Activated B cell treated with CpG ODN at 0.5 μM for 24 hours (primary cell): Measurements from ENCODE around the gene SERPINA3. TPM values are rescaled to one million over a fixed set of nuclear protein-coding genes. Genes with fewer than 3 reads are reported as not detected.

Experiments used
- ATAC-seq: fragments of 200-7000 bp; cut with Tn5 transposase; one replicate; pipeline ENCODE4 v1.10.0; 2021; ENCODE audit warnings: low read depth, mild to moderate bottlenecking, moderate library complexity
- CTCF ChIA-PET: fragments of 350-600 bp; sonication (Branson Sonifier 250); formaldehyde crosslinking; loops from one replicate; lab custom pipeline; 2021; ENCODE audit warnings: antibody characterized with exemption; lab: Charles Lee
- POLR2A ChIA-PET: fragments of 350-600 bp; sonication (Branson Sonifier 250); formaldehyde crosslinking; loops from one replicate; lab custom pipeline; 2021; ENCODE audit warnings: antibody characterized with exemption; lab: Charles Lee
- DNase-seq: peaks from one replicate; pipeline ENCODE4 v3.0.0; 2022
- H3K27ac Mint-ChIP-seq: one replicate; pipeline ENCODE4 v1.8.0; 2020; ENCODE audit warnings: mixed read lengths
- H3K27me3 Mint-ChIP-seq: one replicate; pipeline ENCODE4 v1.8.0; 2021; ENCODE audit warnings: mixed read lengths
- H3K36me3 Mint-ChIP-seq: one replicate; pipeline ENCODE4 v1.8.0; 2021; ENCODE audit warnings: low read depth, mixed read lengths
- H3K4me1 Mint-ChIP-seq: one replicate; pipeline ENCODE4 v1.8.0; 2021; ENCODE audit warnings: mixed read lengths
- H3K4me3 Mint-ChIP-seq: one replicate; pipeline ENCODE4 v1.8.0; 2020; ENCODE audit warnings: mild to moderate bottlenecking, mixed read lengths
- H3K9me3 Mint-ChIP-seq: one replicate; pipeline ENCODE4 v1.8.0; 2020; ENCODE audit warnings: mixed read lengths
- CTCF ChIP-seq: fragments of 200-600 bp; IDR thresholded peaks from one replicate; pipeline ENCODE4 v1.8.0; 2022; ENCODE audit warnings: antibody characterized with exemption, mild to moderate bottlenecking
- intact Hi-C: fragments of 100-400 bp; cut with micrococcal nuclease; formaldehyde crosslinking; loops from one replicate; pipeline ENCODE4 v1.15.1; 2024
- total RNA-seq: library from RNA; stranded (reverse); gene quantifications from 2 replicates; pipeline ENCODE4 v1.2.3, GENCODE V29; 2022

SERPINA3 gene
- total RNA-seq, 1 donor from 2014 or later: not detected

GRCh38 chr14:94593376-94593748 lies 18.8 kb upstream of the SERPINA3 start:
- H3K36me3 Mint-ChIP-seq: no peaks in the 10 kb centered on the region
- H3K4me3 Mint-ChIP-seq: no peak overlapping the region
- H3K4me1 Mint-ChIP-seq: no peaks in the 10 kb centered on the region
- no peaks in the 10 kb centered on the region for H3K9me3 Mint-ChIP-seq
- no peak for DNase-seq
- no peaks in the 10 kb centered on the region for H3K27me3 Mint-ChIP-seq
- H3K27ac Mint-ChIP-seq: no peak overlapping the region
- ATAC-seq: no peak
- intact Hi-C loops: no loop called here
- CTCF ChIA-PET: no interaction called here
- TF ChIP-seq CTCF: no peak
- POLR2A ChIA-PET: no interaction called here

- TF ChIP-seq CTCF: no peak
- Mint-ChIP-seq H3K9me3 (no peaks in the 10 kb centered on the region), H3K36me3 (no peaks in the 10 kb centered on the region), H3K4me1 (no peaks in the 10 kb centered on the region), H3K27me3 (no peaks in the 10 kb centered on the region), H3K27ac (no peak overlapping the region), H3K4me3 (no peak overlapping the region)
- CTCF ChIA-PET: no interaction called here
- POLR2A ChIA-PET: no interaction called here
- intact Hi-C loops: no loop called here
- DNase-seq: no peak
- no peak for ATAC-seq
Measured at GRCh38 chr14:94593749-94594431, 18.3 kb upstream of the SERPINA3 start.

GRCh38 chr14:94594441-94594840 lies 17.8 kb upstream of the SERPINA3 start:
- Mint-ChIP-seq H3K4me1 (no peaks in the 10 kb centered on the region), H3K4me3 (no peak overlapping the region), H3K9me3 (no peaks in the 10 kb centered on the region), H3K27ac (no peak overlapping the region), H3K27me3 (no peaks in the 10 kb centered on the region), H3K36me3 (no peaks in the 10 kb centered on the region)
- no peak for TF ChIP-seq CTCF
- intact Hi-C loops: no loop called here
- DNase-seq (no peak), ATAC-seq (no peak)
- POLR2A ChIA-PET: no interaction called here
- CTCF ChIA-PET: no interaction called here

GRCh38 chr14:94595912-94596311 lies 16.3 kb upstream of the SERPINA3 start:
- ATAC-seq: no peak
- intact Hi-C loops: no loop called here
- Mint-ChIP-seq H3K36me3 (no peaks in the 10 kb centered on the region), H3K27ac (no peak overlapping the region), H3K9me3 (no peaks in the 10 kb centered on the region), H3K27me3 (peaks cover 1% of the 10 kb centered on the region), H3K4me3 (no peak overlapping the region), H3K4me1 (no peaks in the 10 kb centered on the region)
- POLR2A ChIA-PET: no interaction called here
- CTCF ChIA-PET: no interaction called here
- DNase-seq: no peak
- TF ChIP-seq CTCF: no peak

GRCh38 chr14:94596361-94596760 lies 15.8 kb upstream of the SERPINA3 start:
- no peak for ATAC-seq
- H3K9me3 Mint-ChIP-seq: no peaks in the 10 kb centered on the region

More at GRCh38 chr14:94596361-94596760, 15.8 kb upstream of the SERPINA3 start:
- Mint-ChIP-seq H3K4me1 (no peaks in the 10 kb centered on the region), H3K27ac (no peak overlapping the region), H3K27me3 (peaks cover 1% of the 10 kb centered on the region), H3K36me3 (no peaks in the 10 kb centered on the region), H3K4me3 (no peak overlapping the region)
- intact Hi-C loops: no loop called here
- POLR2A ChIA-PET: no interaction called here
- CTCF ChIA-PET: no interaction called here
- TF ChIP-seq CTCF: no peak
- DNase-seq: no peak
